Left renal cortex interstitium (tissue), 4 donors: ENCODE measurements around the gene KLHL3. TPM values are rescaled to one million over a fixed set of nuclear protein-coding genes. Genes with fewer than 3 reads are reported as not detected.
"Not testable (repeated sequence)": the region's sequence is repeated elsewhere in the genome, so short reads cannot be mapped to it uniquely, and the experiment has no call there.

Experiments used
- DNase-seq, 4 donors: peaks; one replicate each; pipeline ENCODE4 v3.0.0-alpha.2; 2013; ENCODE audit warnings: low read depth in 4 of 4, low spot score in 2 of 4, missing footprints in 1 of 4
- polyA plus RNA-seq, 4 donors: library from polyadenylated mRNA; unstranded; fragments of 120-200 nt; gene quantifications; one replicate each; pipeline ENCODE4 v1.2.1, GENCODE V29; 2013; ENCODE audit not compliant: insufficient read length in 4 of 4

The KLHL3 gene
- polyA plus RNA-seq, 4 donors, result 13.0 to 24.8 (median 19.8) TPM

GRCh38 chr5:137672881-137673280, 63.0 kb downstream of the KLHL3 start:
- DNase-seq, result no peak

GRCh38 chr5:137672001-137672400, 63.9 kb downstream of the KLHL3 start:
- DNase-seq, result no peak

GRCh38 chr5:137669811-137670210, 66.1 kb downstream of the KLHL3 start:
- no peak for DNase-seq

DNA sequence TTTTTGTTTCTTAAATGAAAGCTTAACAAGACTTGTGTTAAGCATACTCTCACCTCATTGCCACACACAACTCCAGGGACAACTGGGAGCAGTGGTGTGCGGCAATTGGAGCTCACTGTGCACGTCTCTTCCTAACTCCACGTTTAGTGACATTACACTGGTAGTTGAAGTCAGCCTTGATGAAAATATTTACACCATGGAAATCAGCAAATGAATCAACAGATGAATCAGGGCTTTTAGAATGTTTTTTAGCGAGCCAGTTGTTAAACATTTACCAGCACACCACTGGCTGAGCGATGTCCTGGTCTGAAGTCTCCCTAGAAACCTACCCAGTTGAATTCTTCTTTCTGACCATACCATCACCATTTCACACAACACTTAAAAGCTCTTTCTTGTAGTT, 67.3 kb downstream of the KLHL3 start:
- no peak for DNase-seq

GRCh38 chr5:137667341-137667740, 68.5 kb downstream of the KLHL3 start:
- no peak for DNase-seq

- DNase-seq, result no peak
These were observed 69.0 kb downstream of the KLHL3 start for GRCh38 chr5:137666901-137667300.

- DNase-seq, result no peak
These were observed 69.4 kb downstream of the KLHL3 start for GRCh38 chr5:137666461-137666850.

- no peak for DNase-seq
These were observed 70.0 kb downstream of the KLHL3 start for GRCh38 chr5:137665678-137666460.

- DNase-seq, result peak in 3 of 4 donors; percentile 58 to 76 (median 60)
These were observed 75.5 kb downstream of the KLHL3 start for GRCh38 chr5:137660349-137660817.

DNA sequence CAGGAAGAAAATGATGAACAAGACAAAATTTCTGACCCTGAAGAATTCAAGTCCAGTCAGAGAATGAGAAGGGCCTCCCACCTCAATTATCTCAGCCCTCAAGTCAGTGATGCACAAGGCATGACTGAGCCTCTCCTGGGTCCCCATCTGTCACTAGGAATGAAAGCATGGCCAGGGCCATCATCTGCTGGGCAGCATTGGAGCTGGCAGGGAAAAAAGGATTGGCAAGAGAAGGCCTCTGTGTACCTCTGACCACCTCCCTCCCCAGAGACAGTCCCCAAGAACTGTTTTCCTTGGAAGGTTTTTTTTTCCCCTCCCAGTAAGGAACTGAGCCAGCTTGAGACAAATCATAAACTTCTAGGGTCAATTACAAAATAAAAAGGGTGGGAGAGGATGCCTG, 76.7 kb downstream of the KLHL3 start:
- DNase-seq, result no peak

- DNase-seq, result no peak
These were observed 77.6 kb downstream of the KLHL3 start for GRCh38 chr5:137658324-137658723.

DNA sequence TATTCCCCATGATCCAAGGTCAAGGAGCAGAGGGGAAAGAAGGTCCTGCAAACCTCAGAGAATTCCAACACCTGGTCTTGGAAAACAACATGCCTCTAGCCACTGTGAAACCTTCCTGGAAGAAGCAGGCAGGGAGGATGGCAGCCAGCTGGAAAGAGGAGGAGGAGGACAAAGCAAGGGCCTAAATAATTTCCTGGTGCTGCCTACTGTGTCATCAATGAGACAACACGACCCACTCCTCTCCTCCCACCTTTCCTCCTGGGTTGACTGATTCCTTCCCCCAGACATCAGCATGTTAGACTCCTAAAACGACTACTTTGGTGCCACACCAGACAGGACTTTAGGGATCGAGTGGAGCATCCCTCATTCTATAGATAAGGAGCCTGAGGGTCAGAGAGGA, 78.8 kb downstream of the KLHL3 start:
- DNase-seq, result no peak

DNA sequence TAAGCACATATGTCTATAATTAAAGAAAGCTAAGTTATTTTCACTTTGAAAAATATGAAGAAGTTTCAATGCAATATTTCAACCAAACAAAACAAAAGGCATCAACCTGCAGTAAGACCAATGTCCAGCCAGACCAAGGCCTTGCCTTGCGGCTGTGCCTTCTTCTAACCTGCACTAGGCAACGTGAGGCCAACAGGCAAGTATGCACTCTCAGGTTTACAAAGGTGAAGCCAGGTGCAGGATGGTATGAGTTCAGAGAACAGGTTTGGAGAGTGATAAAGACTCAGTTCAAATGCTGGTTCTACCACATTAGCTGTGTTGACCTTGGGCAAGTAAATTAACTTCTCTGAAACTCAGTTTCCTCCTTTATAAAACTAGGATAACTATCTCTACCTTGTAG, 79.3 kb downstream of the KLHL3 start:
- no peak for DNase-seq

- no peak for DNase-seq
These were observed 84.9 kb downstream of the KLHL3 start for GRCh38 chr5:137651022-137651421.

DNA sequence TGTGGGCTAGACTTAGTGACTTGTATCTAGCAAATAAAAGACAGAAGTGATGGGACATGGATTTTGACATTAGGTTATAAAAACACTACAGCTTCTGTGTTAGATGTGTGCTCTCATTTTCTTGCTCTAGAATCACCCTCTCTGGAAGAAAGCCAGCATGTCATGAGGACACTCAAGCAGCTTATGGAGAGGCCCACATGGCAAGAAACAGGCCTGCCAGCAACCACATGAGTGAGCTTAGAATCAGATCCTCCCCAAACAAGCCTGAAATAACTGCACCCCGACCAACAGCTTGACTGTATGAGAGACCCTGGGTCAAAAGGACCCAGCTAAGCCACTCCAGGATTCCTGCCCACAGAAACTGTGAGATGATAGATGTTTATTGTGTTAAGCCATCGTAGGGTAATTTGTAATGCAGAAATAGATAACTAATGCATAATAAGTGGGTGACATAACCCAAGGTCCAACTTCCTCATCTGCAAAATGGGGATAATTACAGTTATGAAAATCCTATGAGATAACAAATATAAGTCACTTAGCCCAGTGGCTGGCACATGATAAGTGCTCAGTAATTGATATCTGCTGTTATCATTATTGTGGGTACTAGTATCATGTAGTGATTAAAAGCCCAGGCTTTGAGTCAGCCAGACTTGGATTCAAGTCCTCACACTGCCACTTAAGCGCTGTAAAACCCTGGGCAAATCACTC, 86.5 kb downstream of the KLHL3 start:
- DNase-seq, result no peak

GRCh38 chr5:137648361-137648760, 87.5 kb downstream of the KLHL3 start:
- DNase-seq, result no peak

- no peak for DNase-seq
These were observed 88.5 kb downstream of the KLHL3 start for GRCh38 chr5:137647401-137647800.

GRCh38 chr5:137646761-137647160, 89.1 kb downstream of the KLHL3 start:
- DNase-seq, result no peak

- not testable (repeated sequence) for DNase-seq
These were observed 92.8 kb downstream of the KLHL3 start for GRCh38 chr5:137643081-137643480.

DNA sequence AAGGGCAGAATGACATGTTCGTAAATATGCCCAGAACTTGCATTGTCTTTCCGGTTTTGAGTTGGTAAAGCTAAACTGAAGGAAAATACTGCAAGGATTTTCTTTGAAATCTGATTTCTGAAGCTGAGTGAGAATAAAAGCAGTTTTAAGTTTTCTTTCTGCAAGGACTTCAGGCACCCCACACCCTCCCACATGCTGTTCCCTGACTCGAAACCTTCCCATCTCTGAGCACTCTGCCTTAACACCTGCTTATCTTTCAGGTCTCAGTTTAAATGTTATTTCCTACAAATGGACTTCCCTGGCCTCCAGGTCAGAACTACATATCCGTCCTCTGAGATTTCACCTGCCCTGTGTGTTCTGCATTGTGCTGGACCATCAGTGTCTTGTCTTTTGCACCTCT, 93.8 kb downstream of the KLHL3 start:
- DNase-seq, result no peak

DNA sequence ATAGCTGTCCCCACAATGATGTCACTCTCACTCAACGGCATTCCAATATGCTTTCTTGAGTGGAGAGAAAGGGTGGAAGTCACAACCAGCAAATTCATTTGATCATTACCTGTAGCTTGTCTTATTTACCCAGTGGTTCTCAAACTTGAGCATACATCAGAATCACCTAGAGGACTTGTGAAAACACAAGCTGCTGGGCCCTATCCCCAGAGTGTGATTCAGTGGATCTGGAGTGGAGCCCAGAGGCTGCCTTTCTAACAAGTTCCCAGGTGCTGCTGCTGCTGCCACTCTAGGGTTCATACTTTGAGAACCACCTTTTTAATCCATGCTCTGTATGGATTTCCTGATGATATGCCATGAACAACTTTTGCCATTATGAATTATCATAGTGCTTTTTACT, 94.7 kb downstream of the KLHL3 start:
- DNase-seq, result no peak

GRCh38 chr5:137639645-137640044, 96.2 kb downstream of the KLHL3 start:
- DNase-seq, result no peak
